GM18526 (cell line): ENCODE results near the gene EML6.

ENCODE experiments used
- POLR2A ChIP-seq: IDR thresholded peaks from 3 replicates; pipeline ENCODE4 v1.6.1; 2011; ENCODE audit not compliant: insufficient read length; ENCODE audit errors: extremely low read depth

EML6 gene

GRCh38 chr2:54909001-54909400 is 185.5 kb downstream of the EML6 start:
- no peak for TF ChIP-seq POLR2A

- TF ChIP-seq POLR2A = no peak
These were observed 188.8 kb downstream of the EML6 start for GRCh38 chr2:54912305-54912704.

- TF ChIP-seq POLR2A = no peak
These were observed 189.4 kb downstream of the EML6 start for GRCh38 chr2:54912893-54913292.

- no peak for TF ChIP-seq POLR2A
These were observed 191.2 kb downstream of the EML6 start for GRCh38 chr2:54914637-54915036.

- no peak for TF ChIP-seq POLR2A
These were observed 191.6 kb downstream of the EML6 start for GRCh38 chr2:54915101-54915500.

GRCh38 chr2:54916637-54917036 is 193.2 kb downstream of the EML6 start:
- no peak for TF ChIP-seq POLR2A

GRCh38 chr2:54918647-54919280 is 195.3 kb downstream of the EML6 start:
- no peak for TF ChIP-seq POLR2A

- TF ChIP-seq POLR2A = no peak
These were observed 197.2 kb downstream of the EML6 start for GRCh38 chr2:54920660-54921059.

GRCh38 chr2:54924121-54924520 is 200.7 kb downstream of the EML6 start:
- TF ChIP-seq POLR2A = no peak

- TF ChIP-seq POLR2A = no peak
These were observed 201.6 kb downstream of the EML6 start for GRCh38 chr2:54925022-54925421.

GRCh38 chr2:54927085-54927750 is 203.8 kb downstream of the EML6 start:
- no peak for TF ChIP-seq POLR2A

GRCh38 chr2:54927751-54928615 is 204.5 kb downstream of the EML6 start:
- TF ChIP-seq POLR2A = no peak

- TF ChIP-seq POLR2A = no peak
These were observed 205.3 kb downstream of the EML6 start for GRCh38 chr2:54928719-54929118.

- no peak for TF ChIP-seq POLR2A
These were observed 208.0 kb downstream of the EML6 start for GRCh38 chr2:54931473-54931872.

- TF ChIP-seq POLR2A = no peak
These were observed 211.9 kb downstream of the EML6 start for GRCh38 chr2:54935389-54935788.

- TF ChIP-seq POLR2A = no peak
These were observed 213.3 kb downstream of the EML6 start for GRCh38 chr2:54936766-54937165.
